Activated CD8-positive, alpha-beta memory T cell treated with anti-CD3 and anti-CD28 coated beads, Interleukin-2, amount 50 U/mL, for 24 hours (primary cell): ENCODE data around the gene FABP1.

Experiments
- DNase-seq: peaks from one replicate; pipeline ENCODE4 v3.0.0-alpha.2; 2020; ENCODE audit errors: extremely low read depth

FABP1 gene

DNA sequence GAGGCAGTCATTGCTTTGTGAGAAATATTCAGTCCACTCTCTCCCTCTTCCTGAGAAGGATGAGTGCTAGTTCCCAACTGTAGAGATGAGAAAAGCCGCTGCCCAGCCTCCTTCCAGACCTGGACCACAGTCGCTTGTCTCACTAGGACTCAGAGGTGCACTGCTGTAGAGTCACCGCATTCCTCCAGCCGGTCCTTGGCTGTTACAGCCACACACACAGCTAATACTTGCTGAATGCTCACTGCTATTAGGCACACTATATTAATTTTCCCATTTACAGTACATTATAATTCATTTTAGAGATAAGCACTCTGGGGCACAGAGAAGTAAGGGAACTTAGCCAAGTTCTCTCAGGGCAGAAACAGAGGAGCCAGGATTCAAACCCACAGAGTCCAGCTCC is 10.0 kb upstream of the FABP1 start:
- no peak for DNase-seq

DNA sequence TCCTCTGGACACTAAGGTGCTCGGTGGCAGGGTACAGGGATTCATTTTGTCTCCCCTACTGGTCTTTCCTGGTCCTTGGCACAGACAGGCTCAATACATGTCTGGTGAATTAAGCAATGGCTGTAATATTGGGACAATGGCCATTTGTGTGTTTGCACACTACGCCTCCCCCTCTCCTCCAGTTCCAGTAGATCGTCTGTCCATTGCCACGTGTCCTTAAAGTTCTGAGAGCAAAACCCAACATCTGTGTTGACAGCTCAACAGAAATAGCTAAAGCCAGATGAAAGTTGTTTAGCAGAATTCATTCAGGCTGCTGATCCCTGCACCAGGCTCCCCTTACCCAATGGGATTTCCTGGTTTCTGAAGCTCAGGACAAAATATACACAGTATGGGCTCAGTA is 9.0 kb upstream of the FABP1 start:
- no peak for DNase-seq

- no peak for DNase-seq
Measured at GRCh38 chr2:88133875-88134274, 6.0 kb upstream of the FABP1 start.

DNA sequence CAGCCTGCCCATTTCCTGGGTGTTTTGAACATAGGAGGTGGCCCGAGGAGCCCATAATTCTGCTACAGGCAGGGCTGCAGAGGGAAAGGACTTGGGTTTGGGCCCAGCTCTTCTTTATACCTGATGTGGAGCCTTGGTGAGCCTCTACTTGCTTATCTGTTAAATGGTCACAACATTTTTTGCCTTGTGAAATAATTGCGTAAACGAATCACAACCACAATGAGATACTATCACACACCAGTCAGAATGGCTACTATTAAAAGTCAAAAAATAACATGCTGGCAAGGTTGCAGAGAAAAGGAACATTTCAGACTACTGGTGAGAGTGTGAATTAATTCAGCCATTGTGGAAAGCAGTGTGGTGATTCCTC is 4.1 kb upstream of the FABP1 start:
- no peak for DNase-seq

- DNase-seq = no peak
Measured at GRCh38 chr2:88131201-88131998, 3.5 kb upstream of the FABP1 start.

DNA sequence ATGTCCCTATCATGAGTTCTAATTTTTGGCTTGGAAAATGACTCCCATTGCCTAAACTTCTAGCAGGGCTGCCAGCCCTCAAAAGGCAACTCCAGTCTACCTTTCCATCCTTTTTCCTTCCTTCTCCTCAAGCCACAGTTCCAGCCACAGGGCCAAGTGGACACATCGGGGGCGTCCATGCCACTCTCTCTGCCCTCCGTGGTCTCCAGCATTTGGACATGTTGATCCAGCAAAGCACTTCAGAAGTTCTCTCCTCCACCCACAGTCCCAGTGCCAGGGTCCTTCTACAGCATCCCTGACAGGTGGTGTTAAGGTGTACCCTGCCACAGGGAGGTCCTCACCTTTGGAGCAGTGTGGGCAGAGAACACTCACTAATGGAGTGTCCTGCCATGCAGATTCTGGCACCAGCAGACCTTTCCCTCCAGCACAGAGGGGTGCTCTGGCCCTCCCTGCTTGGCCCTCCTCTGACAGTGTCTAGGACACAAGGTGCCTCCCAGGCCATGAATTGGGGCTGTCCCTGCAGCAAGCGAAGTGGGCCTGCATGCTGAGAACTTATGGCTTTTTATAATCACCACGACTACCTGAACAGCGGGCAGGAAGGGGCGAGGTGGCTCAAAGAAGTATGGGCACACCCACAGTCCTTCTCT is 1.6 kb upstream of the FABP1 start:
- DNase-seq = no peak

DNA sequence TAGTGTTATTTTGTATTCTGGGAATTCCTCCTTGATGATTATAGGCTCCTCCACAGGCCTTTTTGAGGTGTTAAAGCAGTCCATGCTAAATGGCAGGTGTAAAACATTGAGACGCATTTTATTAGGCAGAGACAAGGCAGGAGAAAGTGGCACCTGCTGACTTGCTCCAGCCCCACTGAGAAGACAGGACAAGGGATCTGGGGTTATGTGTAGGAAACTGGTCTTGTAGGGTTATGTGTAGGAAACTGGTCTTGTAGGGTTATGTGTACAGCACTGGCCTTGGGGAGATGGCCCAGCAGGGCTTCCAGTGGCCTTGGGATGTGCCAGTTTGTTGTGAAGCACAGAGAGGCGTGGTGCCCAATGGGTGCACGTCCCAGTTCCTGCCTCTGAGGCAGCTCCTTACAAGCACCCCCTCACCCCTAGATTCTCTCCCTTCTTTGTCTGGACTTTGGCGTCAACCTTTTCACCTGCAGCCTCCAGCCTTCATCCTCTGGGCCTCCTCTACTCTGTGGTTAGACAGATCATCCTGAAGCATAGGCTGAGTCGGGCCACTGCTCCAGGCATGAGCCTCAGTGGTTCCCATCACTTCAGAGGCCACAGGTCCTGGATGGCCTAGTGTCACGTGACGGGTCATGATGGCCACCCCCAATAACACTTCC is 921 bp upstream of the FABP1 start:
- no peak for DNase-seq

GRCh38 chr2:88127638-88127887 is 299 bp downstream of the FABP1 start:
- no peak for DNase-seq

GRCh38 chr2:88126772-88127637 is 857 bp downstream of the FABP1 start:
- DNase-seq = no peak

DNA sequence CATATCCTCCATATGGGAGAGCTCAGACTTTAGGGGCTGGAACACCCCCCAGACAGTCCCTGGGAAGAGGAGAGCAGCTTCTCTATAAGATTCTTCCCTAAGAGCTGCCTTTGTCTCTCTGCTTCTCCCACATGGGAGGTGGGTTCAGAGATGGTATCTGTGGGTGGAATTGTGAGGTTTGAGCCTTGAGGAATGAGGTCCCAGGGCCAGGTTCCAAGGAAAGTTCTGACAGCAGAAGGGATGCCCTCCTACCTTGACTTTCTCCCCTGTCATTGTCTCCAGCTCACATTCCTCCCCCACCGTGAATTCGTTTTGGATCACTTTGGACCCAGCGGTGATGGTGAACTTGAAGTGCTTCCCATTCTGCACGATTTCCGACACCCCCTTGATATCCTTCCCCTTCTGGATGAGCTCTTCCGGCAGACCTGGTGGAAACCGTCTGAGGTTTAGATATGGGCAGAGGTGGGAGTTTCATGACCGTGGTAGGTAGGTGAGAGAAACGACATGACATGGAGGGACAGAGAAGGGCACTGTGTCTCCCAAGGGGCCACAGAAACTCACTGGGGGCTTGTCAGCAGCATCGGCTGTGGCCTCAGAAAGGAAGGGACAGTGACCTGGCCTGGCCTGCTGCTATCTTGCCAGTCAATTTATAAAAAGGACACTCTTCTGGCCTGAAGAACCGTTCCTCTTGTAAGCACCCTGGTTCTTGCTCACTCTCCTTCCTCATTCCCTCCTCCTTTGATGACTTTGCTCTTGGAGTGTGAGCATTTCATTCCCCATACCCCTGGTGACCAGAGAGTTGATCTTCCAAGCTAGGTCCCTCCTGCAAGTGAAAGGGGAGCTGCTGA is 1.7 kb downstream of the FABP1 start:
- no peak for DNase-seq

DNA sequence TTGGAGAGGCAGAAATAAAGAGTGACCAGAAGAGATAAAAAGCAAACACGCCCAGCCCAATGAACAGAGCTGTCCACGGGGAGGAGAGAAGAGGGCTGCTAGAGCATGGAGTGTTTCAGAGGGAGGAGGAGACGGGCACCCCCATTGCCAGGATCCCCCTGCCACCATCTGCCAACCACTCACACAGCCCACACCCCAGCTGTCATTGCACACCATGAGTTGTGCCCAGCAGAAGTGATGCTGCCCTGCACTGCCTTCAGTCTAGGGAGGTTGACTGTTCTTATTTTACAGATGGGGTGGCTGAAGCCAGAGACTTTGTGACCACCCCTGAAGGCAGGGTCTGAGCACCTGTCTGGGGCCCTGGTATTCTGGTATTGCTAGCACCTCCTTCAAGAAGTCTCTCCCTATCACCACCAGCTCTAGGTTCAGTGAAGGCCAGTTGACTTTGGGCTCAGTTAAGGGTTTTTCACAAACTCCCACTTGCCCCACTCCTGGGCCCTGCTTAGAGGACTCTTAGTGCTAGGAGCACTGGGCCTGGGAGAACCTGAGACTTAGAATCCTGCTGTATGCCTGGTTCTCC is 2.4 kb downstream of the FABP1 start:
- DNase-seq = no peak

DNA sequence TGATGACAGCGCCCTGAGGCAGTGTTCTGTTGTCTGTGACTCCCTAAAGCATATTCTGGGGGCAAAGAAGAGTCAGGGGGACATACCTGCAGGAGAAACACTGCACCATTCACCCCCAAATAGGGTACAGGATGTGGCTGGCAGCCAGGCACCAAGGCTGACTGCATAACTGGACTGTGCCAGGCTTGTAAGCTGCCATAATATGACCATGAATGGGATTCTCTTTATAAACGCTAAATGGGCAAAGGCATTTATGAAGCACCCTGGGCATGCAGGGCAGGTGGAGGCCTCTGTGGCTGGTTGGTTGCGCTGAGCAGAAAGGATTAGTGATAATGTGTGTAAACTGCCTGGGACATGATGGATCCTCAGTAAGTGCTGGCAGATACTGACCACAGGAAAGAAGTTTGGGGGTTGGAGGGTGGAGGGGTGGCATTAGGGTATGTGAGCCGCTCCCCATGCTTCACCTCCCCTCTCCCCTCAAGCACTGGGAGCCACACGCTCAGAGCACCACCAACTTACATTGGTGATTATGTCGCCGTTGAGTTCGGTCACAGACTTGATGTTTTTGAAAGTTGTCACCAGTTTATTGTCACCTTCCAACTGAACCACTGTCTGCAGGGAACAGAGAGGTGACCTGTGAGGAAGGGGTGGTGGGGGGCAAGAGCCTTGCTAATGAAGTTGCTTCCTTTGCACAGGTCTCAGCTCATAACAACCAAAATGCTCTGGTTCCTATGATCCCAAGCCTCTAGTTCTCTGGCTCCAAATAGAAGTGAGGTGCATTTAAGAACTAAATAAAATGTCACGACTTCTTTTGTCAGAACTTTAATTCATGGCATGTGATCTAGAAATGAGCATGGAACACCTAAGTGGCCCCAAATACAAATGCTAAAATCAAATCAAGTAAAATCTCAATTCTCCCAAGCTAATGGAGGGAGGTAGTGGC is 3.6 kb downstream of the FABP1 start:
- DNase-seq = no peak

DNA sequence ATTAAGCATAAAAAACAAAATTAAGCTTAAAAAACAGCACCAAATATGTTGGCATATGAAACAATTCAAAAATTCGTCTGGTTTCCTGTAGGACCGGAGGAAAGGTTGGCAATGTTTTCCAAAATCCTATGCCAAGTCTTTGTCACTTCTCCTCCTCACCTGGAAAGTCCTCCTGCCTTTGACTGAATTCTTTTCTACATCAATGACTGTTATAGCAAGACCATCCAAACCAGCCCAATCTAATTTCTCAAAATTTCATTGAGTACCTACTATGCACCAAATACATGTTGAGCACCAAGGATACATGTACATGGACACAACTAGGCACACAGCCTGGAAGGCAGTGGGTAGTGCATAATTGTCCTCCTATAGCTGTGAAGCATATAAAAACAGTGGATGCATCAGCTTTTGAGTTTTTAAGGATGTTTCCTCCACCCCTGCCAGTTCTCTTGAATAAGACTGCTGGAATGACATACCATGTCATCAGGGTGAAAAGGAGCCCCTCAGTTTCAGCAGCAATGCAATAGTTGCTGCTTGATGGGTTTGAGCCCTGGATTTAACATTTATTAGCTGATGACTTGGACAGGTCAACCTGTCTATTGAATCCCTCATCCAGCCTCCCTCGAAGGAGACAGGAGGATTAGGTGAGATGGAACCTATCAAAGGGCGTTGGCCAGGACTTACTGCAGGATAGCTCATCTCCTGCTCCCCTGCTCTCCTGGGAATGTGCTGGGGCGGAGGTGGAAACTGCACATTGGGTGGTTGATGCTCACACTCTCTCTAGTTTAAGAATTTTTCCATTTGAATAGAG is 4.5 kb downstream of the FABP1 start:
- DNase-seq = no peak

- no peak for DNase-seq
Measured at GRCh38 chr2:88122141-88122884, 5.5 kb downstream of the FABP1 start.

DNA sequence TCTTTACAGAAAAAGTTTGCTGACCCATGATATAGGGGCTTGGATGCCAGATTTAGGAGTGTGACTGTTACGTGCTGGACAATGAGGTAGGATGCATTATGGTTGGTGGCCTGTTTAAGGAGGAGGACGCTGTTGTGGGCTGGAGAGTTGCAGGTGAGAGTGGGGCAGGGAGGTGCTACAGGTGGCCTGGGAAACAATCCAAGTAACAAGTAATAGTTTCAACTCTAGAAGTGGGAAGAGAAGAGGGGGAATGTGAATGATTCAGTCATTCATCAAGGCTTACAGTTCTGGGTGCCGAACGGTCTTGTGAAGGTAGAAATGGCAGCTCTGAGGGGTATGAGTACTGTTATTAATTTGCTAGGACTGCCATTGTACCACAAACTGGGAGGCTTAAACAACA is 6.2 kb downstream of the FABP1 start:
- DNase-seq = no peak

DNA sequence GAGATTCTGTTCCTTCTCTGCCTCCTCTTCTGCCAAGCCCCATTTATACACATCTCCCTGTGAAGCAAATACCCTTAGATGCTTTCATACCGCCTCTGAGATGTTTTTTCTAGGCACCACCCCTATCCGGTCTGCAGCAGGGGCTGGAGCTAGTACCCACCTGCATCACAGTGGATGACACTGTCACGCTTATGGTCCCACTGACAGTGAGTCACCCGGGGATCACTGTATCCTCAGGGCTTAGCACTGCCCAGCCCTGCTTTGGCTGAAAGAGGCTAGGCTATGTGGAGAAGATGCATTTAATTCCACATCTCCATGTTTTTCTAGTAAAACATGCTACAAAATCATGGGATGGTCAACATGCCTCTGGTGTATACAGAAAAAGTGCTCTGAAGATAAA is 9.9 kb downstream of the FABP1 start:
- no peak for DNase-seq

DNA sequence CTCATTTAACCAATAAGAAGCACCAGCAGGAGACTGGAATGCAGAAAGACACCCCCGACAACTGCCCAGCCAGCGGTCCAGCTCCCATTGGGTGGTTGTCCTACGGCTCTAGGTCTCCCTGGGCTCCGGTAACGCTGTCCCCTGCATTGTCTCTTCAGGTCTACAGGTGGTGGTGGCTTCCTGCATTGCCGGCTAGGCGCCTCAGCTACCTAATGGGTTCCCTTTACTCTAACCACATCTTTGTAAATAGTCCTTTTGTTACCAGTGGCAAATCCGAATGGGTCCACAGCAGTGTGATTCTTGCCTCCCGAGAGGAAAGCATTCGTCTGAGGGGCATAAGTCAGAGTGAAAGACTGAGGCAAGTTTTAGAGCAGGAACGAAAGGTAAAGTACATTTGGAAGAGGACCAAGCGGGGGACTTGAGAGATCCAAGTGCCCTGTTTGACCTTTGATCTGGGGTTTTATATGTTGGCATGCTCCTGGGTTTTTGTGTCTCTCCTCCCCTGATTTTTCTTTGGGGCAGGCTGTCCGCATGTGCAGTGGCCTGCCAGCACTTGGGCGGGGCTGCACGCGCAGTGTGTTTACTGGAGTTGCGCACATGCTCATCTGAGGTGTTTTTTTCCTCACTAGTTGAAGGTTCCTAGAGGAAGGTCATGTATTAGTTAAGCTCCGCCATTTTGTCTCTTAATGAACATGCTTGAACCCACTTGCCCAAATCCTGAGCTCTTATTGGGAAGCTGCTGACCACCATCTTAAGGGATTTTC is 11.0 kb downstream of the FABP1 start:
- DNase-seq = no peak
